GM18502 (cell line): ENCODE results near the gene TTC1.
"Not testable (repeated sequence)": the region's sequence is repeated elsewhere in the genome, so short reads cannot be mapped to it uniquely, and the experiment has no call there.

Experiments used
- ATAC-seq: cut with Tn5 transposase; IDR thresholded peaks from one replicate; pipeline ENCODE4 v1.9.1; 2021; ENCODE audit warnings: mild to moderate bottlenecking; ENCODE audit not compliant: unreplicated experiment, poor library complexity

Gene TTC1

DNA sequence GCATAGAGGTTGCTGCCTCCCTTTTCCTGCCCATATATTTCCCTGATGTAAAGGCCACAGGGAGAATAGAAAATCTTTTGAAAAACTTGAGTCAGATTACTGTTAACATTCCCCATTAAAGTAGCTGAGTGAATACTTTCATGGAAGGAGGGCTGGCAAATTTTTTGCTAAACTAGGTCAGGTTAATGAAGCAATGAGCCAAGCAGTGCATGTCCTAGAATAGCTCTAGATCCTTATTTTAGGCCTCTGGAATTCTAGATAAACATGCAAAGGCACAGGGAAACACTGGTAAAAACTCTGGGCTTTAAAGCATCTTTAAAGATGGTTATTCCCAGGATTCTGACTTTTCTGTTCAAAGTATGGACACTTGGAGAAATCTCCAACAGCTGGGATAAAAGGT, 27.9 kb downstream of the TTC1 start:
- no peak for ATAC-seq

DNA sequence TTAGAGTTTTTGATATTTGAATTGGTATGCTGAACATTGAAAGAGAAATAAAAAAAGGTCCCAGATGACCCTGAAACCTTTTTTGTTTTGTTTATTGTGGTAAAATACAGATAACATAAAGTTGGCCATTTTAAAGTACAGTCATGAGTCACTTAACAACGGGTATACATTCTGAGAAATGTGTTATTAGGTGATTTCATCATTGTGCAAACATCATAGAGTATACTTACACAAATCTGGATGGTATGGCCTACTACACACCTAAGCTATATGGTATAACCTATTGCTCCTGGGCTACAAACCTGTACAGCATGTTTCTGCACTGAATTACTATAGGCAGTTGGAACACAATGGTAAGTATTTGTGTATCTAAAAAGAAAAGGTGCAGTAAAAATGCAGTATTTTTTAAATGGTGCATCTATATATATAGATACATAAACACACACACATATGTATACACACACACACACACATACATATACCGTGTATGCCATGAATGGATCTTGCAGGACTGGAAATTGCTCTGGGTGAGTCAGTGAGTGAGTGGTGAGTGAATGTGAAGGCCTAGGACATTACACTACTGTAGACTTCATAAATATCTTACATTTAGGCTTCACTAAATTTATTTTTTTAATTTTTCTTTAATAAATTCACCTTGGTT, 31.0 kb downstream of the TTC1 start:
- no peak for ATAC-seq

DNA sequence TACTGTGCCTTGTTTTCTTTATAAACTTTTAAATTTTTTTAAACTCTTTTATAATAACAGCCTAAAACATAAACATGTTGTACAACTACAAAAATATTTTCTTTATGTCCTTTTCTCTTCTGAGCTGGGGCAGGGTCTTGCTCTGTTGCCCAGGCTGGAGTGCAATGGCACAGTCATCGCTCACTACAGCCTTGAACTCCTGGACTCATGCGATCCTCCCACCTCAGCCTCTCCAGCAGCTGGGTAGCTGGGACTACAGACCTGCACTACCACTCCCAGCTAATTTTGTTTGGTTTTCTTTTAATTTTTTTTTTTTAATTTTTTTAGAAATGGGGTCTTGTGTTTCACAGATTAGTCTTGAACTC, 31.5 kb downstream of the TTC1 start:
- ATAC-seq, result no peak

DNA sequence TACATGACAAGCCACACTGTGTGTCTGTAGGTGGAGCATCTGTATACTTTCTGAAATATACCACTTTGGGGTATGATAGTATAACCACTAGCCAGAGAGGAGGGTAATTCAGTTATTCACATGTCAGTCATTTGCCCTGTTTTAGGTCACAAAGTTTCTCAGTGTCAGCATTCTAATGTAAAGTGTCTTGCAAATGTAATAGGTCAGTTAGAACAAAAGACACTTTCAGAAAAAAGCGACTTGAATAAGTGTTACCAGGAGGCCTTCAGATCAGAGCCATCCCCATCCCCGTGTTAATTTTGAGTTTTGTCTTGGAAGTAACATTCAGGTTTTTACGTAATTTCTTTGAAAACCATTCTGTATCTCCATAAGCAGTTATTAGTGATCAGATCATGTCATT, 33.7 kb downstream of the TTC1 start:
- no peak for ATAC-seq

DNA sequence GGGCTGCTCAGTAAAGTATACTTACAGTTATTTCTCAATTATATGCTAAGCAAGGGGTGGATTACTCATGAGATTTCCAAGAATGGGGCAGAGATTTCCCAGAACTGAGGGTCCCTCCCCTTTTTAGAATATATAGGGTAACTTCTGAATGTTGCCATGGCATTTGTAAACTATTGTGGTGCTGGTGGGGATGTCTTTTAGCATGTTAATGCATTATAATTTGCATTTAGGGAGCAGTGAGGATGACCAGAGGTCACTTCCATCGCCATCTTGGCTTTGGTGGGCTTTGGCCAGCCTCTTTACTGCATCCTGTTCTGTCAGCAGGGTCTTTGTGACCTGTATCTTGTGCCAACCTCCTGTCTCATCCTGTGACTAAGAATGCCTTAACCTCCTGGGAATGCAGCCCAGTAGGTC, 35.5 kb downstream of the TTC1 start:
- ATAC-seq, result no peak

DNA sequence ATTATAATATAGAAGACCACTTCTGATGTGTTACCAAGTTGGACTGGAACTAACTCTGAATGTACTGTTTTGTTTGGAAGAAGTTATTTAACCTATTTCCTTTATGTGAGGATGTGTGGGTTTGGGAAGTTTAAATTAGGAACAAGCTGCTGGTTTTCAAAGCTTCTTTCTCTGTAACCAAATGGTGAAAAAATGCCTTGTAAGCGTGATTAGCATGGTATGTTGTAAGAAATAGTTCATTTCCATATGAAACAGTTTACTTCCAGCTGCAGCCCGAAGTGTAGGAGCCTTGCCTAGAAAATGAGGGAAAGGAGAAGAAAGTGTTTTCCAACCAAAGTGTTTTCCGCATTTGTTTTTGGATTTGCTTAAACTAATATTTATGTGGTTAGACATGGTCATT, 36.0 kb downstream of the TTC1 start:
- no peak for ATAC-seq

DNA sequence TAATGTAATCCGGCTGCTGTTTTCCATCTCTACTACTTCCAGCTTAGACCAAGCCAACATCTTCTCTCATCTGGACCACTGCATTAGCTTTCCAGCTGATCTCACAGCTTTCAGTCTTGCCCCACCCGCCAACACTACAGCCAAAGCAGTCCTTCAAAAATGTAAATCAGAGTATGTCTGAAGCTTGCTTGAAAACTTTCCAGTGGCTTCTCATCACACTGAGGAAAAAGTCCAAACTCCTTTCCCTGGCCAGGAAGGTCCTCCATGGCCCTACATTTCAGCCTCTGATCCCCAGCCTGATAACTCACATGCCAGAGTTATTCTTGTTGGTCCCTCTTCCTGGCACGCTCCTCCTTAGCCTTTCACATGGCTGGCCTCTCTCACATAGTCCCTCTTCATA, 38.5 kb downstream of the TTC1 start:
- ATAC-seq, result no peak

DNA sequence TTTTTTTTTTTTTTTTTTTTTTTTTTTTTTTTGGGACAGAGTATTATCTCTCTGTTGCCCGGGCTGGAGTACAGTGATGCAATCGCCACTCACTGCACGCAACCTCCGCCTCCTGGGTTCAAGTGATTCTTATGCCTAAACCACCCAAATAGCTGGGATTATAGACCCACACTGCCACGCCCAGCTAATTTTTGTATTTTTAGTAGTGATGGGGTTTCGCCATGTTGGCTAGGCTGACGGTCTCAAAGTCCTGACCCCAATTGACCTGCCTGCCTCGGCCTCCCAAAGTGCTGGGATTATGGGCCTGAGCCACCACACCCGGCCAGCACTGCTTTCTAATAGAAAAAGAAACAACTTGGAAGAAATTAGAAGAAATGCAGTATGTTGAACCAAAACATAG, 39.2 kb downstream of the TTC1 start:
- ATAC-seq, result no peak

DNA sequence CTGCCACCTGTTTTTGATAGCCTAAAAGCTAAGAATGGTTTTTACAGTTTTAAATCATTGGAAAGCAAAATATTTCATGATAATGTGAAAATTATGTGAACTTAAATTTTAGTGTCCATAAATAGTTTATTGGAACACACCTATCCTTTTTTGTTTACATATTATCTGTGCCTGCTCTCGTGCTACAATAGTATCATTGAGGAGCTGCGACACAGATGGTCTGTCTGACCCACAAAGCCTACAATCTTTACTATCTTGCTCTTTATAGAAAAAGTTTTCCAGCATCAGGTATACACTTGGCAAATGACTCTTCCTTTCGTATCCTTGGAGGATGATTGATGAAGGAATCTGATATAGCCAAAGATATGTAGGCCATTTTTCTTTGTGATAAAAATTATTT, 40.2 kb downstream of the TTC1 start:
- no peak for ATAC-seq

DNA sequence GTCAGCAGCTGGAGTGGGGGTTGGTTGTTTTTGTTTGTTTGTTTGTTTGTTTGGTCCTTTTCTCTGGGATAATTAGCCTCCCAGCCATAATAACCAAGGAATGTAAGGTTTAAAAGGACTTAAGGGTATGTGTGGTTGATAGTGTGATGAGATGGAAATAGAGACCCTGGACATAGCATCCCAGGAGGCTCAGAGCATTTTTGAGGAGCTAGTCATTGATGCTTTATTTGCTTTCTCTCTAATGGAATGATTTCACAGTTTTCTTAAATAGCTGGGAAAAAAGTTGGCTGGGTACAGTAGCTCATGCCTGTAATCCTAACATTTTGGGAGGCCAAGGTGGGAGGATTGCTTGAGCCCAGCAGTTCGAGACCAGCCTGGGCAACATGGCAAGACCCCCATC, 45.1 kb downstream of the TTC1 start:
- ATAC-seq, result no peak

DNA sequence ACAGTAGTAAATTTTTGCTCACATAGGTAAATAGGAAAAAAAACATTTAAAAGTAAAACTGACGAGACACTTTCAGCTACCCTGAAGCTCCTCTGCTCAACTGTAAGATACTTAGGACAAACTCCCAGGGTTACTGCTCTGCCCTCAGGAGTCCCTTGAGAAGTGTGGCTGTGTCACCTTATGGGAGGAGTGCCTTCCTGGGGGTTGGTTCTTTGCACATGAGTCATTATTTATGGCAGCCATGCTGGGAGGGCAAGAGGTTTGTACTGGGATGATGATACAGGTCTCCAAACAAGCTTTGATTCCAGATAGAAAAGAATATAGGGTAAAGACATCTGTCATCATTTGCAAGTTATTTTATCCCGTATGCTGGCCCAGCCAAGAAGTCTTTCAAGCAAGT, 45.9 kb downstream of the TTC1 start:
- ATAC-seq, result no peak

DNA sequence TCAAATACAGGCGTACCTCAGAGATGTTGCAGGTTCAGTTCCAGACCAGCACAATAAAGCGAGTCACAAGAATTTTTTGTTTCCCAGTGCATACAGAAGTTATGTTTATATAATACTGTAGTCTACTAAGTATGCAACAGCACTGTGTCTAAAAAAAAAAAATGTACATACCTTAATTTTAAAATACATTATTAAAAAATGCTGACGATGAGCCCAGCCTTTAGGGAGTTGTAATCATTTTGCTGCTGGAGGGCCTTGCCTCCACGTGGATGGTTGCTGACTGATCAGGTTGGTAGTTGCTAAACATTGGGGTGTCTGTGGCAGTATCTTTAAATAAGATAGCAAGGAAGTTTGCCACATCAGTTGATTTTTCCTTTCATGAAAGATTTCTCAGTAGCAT, 48.3 kb downstream of the TTC1 start:
- no peak for ATAC-seq

DNA sequence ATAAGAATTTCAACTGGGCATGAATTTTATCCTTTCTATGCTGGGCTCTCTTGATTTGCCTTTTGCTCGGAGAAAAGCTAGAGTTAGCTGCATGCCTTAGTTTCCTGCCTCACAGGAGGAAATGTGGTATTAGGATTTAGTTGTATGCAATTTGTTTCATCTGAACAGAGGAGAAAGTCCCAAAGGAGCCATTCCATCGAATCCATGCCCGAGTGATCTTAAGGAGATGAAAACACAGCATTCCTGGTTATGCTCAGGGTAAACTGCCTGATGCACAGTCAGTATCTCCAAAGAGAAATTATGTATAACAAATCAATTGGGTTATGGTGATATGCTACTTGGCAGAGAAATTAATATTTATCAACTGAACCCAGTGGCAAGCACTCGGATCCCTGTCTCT, 51.1 kb downstream of the TTC1 start:
- ATAC-seq, result no peak

DNA sequence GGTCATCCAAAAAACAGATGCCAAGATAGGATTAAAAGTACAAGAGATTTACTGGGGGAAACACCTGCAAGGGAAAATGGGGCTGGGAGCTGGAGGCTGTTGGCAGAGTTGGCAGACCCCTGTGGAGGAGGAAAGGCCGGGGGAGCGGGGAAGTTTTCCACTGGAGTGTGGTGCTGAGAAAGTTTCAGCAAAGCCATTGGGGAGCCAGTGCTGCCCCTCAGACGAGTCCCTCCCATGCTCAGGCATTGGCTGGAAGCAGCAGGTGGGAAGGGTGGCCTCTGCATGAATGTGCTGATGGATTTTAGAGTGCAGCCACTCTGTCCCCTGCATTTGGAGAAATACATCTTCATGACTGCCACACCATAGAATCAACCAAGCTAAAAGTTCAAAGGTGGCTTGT, 52.8 kb downstream of the TTC1 start:
- no peak for ATAC-seq

DNA sequence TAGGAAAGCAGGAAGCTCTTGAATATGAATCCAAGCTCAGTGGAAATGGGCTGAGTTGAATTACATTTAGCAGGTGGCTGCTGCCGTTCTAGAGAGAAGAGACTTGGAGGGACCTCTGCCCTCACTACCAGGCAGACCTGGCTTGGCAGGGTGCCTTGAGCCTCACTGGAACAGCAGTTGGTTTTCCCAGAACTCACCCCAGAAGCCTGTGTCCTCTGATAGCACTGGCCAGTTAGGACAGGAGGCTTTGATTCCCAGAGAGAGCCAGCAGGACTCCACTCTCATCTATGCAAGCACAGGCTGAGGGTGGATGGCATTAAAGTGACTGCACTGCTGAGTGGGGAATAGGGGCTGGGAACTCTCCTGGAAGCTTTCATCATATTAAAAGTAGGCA, 55.5 kb downstream of the TTC1 start:
- no peak for ATAC-seq

DNA sequence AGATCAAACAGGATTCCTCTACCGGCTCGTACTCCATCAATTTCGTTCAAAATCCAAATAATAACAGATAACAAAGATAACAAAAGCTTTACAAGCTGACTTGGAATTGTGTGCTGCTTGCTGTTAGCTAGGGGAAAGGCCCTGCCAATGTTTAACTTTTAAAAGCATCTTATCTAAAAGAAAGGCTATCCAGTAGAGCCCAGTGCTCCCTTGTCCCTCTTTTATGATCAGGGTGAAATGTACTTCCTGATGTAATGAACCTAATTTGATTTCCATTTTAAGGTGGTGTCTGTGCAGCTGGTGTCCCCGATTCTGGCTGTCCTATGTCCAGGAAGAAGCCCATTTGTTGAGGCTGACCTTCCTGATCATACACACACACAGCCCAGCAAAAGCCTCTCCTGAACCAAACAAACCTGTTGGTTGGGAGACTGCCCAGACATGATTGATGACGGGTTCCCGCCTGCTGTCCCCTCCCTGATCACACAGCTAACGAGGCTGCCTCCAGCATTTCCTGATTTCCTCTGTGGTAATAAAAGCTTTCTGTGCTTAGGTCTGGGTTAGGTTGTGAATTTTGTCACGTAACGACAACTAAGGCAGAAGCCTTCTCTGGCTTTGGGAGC, 56.2 kb downstream of the TTC1 start:
- ATAC-seq, result no peak

DNA sequence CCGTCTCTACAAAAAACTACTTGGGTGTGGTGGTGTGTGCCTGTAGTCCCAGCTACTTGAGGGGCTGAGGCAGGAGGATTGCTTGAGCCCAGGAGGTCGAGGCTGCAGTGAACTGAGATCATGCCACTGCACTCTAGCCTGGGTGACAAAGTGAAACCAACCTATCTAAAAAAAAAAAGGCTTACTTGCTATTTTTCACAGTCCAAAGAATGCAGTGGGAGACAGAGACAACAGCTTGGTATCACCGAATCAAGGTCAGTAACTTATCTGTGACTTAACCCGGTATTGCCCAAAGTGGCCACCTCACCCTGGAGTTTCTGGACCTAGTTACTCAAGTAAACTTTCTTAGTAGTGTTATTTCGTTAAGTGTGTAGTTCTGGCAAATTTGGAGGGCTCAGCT, 60.2 kb downstream of the TTC1 start:
- not testable (repeated sequence) for ATAC-seq

DNA sequence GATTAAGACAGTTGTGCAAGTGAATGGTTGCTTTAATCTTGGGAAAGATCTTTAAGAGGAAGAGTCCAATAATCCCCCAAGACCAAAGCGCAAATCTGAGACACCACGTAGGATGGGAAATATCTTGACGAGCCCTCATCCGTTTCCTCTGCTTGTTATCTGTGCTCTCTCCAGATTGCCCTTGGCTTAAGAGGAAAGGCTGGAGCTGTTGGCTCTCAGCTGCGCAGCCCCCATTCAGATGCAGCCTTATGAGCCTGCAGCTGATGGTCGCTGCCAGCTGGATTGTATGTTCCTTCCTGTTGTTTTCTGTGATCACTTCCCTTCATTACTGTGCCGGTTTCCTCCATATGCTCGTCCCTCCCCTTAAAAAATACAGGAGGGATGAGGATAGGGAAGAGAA, 62.6 kb downstream of the TTC1 start:
- ATAC-seq, result no peak

DNA sequence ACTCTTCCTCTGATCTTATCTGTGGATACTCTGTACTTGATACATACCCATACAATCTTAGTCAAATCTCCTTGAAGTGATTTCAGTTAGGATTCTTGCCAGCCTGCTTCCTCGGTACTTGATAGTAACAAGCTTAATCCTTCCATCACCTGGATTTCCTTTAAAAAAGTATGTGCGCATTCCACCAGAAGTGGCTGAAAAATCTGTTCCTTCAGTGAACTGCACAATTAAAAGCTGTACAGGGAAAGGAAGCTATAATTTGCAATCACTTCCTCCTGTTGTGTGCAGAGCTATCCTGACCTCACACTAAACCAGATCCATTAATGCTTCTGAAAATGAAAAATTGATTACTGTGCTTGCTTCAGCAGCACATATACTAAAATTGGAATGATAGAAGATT, 63.0 kb downstream of the TTC1 start:
- no peak for ATAC-seq

DNA sequence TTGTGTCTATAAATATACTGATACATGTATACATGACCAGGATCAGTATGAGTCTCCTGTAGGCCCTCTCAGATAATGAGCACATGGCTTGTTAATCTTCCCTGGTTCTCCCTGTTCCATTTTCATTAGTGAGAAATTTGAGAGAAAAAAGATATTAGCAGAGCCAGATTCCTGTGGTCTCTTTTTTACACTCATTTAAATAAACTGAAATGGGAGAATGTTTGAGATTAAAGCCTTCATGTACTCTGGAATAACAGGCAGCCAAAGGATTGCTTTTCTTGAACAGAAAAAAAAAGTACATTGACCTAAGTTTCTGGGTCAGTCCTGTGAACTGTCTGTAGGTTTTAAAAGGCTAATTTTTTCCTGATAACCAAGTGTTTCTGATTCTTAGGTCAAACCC, 66.1 kb downstream of the TTC1 start:
- no peak for ATAC-seq

DNA sequence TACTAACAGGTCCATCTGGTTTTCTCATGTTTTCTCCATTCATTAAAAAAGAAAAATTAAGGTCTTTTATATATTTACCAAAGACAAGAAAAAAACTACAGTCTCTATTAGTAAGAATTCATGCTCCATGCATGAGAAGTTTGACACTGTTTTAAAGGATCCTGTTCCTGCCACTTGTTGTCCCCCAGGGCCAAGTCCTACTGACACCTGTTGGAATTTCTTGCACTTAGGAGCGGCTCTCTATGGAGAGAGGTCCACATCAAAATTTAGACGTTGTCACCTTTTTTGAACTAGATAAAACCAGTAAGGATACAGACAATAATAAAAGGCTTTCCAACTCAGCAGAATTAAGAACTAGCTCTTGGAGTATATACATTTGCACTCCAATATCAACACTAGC, 68.1 kb downstream of the TTC1 start:
- no peak for ATAC-seq

DNA sequence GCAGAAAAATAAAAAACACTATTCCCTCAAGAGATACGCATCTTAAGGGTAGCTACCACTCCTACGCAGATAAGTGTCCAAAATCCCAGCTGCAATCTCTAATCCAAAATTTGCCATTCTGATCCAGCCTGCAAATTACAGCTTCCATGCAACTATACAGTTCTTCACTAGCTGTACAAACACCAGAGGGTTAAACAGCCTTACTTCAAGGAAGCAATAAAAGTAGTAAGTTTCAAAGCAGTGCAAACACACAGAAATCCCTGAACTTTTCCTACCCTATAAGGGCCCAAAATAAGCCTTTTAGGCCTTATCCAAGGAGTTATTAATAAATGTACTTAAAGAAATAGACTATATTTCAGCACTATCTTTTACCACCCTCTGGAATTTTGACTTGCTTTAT, 70.8 kb downstream of the TTC1 start:
- ATAC-seq, result no peak

DNA sequence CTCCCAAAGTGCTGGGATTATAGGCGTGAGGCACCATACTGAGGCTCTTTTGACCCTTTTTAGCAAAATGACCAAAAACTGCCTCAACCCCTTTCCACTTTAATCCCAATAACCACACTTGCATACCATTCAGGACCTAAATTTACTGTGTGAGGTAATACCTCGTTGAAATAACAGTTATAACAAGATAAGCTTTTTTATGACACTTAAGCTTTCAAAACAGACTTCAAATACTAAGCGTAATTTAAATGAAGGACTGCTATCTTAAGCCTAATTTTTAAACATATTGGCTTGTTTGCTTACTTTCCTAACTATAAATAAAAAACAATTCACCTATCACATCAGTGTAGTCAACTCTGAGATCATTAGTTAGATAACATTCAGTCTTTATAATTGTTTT, 72.6 kb downstream of the TTC1 start:
- ATAC-seq, result no peak
